Measurements from ENCODE around the gene RCOR1. TPM values are rescaled to one million over a fixed set of nuclear protein-coding genes. Genes with fewer than 3 reads are reported as not detected.

Gene RCOR1
- total and polyA plus RNA-seq, 2 of the 8 experiments (the other 6 are each of a cell fraction or from before 2014, with no cell fraction given), result 12.3 to 26.3 TPM

- Histone ChIP-seq H3K79me2 (ENCODE audit: control insufficient read depth in 1 of 2, insufficient read depth in 2 of 2, low read length in 2 of 2) (no peaks in the 10 kb centered on the region), H2BK12ac (ENCODE audit: low read depth, low read length) (no peak overlapping the region), H3K4me1 (replicated peaks in 1 of 4; ENCODE audit: control insufficient read depth in 3 of 4, insufficient read depth in 4 of 4, low read length in 3 of 4) (peaks cover 4 to 19% (median 14%) of the 10 kb centered on the region in 4 experiments), H3K27me3 (replicated peaks in 1 of 4; ENCODE audit: control insufficient read depth in 3 of 4, extremely low read depth in 1 of 4, insufficient read depth in 3 of 4, low read length in 3 of 4) (no peaks in the 10 kb centered on the region; a peak in 1 of 7 replicates), H2AK5ac (ENCODE audit: low read depth, low read length) (no peak overlapping the region), H4K8ac (ENCODE audit: extremely low read depth, insufficient read depth, low read length) (no peak overlapping the region), H2BK120ac (replicated peaks; ENCODE audit: low read depth, low read length) (no peak overlapping the region), H3K4me2 (ENCODE audit: insufficient read depth in 1 of 2, low read depth in 2 of 2, low read length in 2 of 2) (peak overlapping the region; percentile 18 to 54; a peak in 3 of 4 replicates), H3K23ac (ENCODE audit: insufficient read length) (no peak overlapping the region), H4K5ac (ENCODE audit: insufficient read length, low read depth, low read length) (no peak overlapping the region), H3K4ac (replicated peaks; ENCODE audit: insufficient read length, low read depth, low read length) (no peak overlapping the region), H3K9ac (replicated peaks in 1 of 4; ENCODE audit: extremely low read depth in 1 of 4, low read depth in 3 of 4, low read length in 3 of 4) (no peak overlapping the region), H3K18ac (ENCODE audit: extremely low read depth, low read length) (no peak overlapping the region), H4K91ac (replicated peaks; ENCODE audit: insufficient read length, low read length) (no peak overlapping the region), H2BK5ac (ENCODE audit: low read depth, low read length) (no peak overlapping the region), H2BK15ac (ENCODE audit: low read length) (no peak overlapping the region), H3K9me3 (ENCODE audit: insufficient read depth in 2 of 2, low read depth in 1 of 2, low read length in 1 of 2) (no peaks in the 10 kb centered on the region), H3K79me1 (ENCODE audit: low read depth, low read length) (no peaks in the 10 kb centered on the region), H3K4me3 (ENCODE audit: extremely low read depth in 1 of 4, insufficient read depth in 2 of 4, low read depth in 3 of 4, low read length in 4 of 4) (no peak overlapping the region), H3K23me2 (ENCODE audit: low read depth, low read length) (peaks cover 2% of the 10 kb centered on the region; the same call in 1 of the 2 replicates), H3K36me3 (ENCODE audit: control insufficient read depth in 2 of 4, insufficient read depth in 4 of 4, low read length in 3 of 4) (no peaks in the 10 kb centered on the region), H4K20me1 (replicated peaks in 1 of 2; ENCODE audit: control insufficient read depth in 1 of 2, insufficient read depth in 2 of 2, low read length in 2 of 2) (no peaks in the 10 kb centered on the region), H3K14ac (ENCODE audit: insufficient read length) (no peak overlapping the region), H2BK20ac (ENCODE audit: low read length) (no peak overlapping the region), H3K56ac (replicated peaks; ENCODE audit: insufficient read length, low read depth, low read length) (no peak overlapping the region), H2AFZ (ENCODE audit: low read length) (no peak overlapping the region), H3K27ac (ENCODE audit: low read depth, low read length) (no peak overlapping the region)
- FAIRE-seq, result peak; percentile 62
- 48% methylated on average over 10 of the region's 10 CpGs; no CpG with 5 or more reads in 1 of the 2 experiments for WGBS, 2 experiments (ENCODE audit: extremely low coverage in 1 of 2, insufficient coverage in 1 of 2, insufficient read length in 1 of 2, insufficient replicate concordance in 2 of 2, low coverage in 1 of 2, low lambda C conversion rate in 2 of 2, missing lambda C conversion rate in 1 of 2)
- DNase-seq (ENCODE audit: low read depth in 1 of 2, low spot score in 2 of 2), result no peak
- POLR2A ChIA-PET (ENCODE audit: partially characterized antibody), result interaction anchor here (0.5 to 1.2 kb wide), 4 partner anchors 15 to 165 kb away, joined by 3 read pairs; no protein-coding TSS in a partner anchor
- CTCF ChIA-PET (ENCODE audit: partially characterized antibody), result interaction anchor here (0.9 to 4.1 kb wide), 10 partner anchors 10 to 65 kb away, joined by 3 to 31 read pairs (median 4); no protein-coding TSS in a partner anchor
- TF ChIP-seq SP1 (IDR thresholded peaks at IDR 0.05; ENCODE audit: low read depth, low read length) (no peak), RAD21 (IDR thresholded peaks at IDR 0.05 in 1 of 2, conservative IDR thresholded peaks at IDR 0.05 in 1 of 2; ENCODE audit: low read depth in 2 of 2, low read length in 2 of 2) (peak; percentile 31 to 51), CTCF (IDR thresholded peaks at IDR 0.05; ENCODE audit: control extremely low read depth in 1 of 3, insufficient read depth in 1 of 3, low read depth in 1 of 3, low read length in 3 of 3) (peak in 2 of 3 experiments; percentile 4 to 32; a peak in 2 of 4 replicates), CBX5 (IDR thresholded peaks at IDR 0.05; ENCODE audit: low read depth, low read length) (no peak), POLR2AphosphoS5 (IDR thresholded peaks at IDR 0.05; ENCODE audit: low read depth, low read length) (no peak), USF2 (IDR thresholded peaks at IDR 0.05; ENCODE audit: low read length) (no peak)
Measured at GRCh38 chr14:102759456-102760187, 167.2 kb downstream of the RCOR1 start.
